GM19324 (cell line): ENCODE results near the gene PSG4.
"Not testable (repeated sequence)": the region's sequence is repeated elsewhere in the genome, so short reads cannot be mapped to it uniquely, and the experiment has no call there.

Experiments used
- ATAC-seq: cut with Tn5 transposase; IDR thresholded peaks from one replicate; pipeline ENCODE4 v1.9.1; 2021; ENCODE audit warnings: mild to moderate bottlenecking, moderate library complexity; ENCODE audit not compliant: unreplicated experiment, low FRiP score

PSG4 gene

GRCh38 chr19:43205471-43206105, at the start of gene PSG4:
TSS of gene PSG4 (minus strand) at chr19:43205638. CDS start at chr19:43205536, 102 bp downstream.
- not testable (repeated sequence) for ATAC-seq

- ATAC-seq, result not testable (repeated sequence)
These were observed 46.0 kb upstream of the PSG4 start for GRCh38 chr19:43251428-43251827.

- ATAC-seq, result not testable (repeated sequence)
These were observed 44.9 kb upstream of the PSG4 start for GRCh38 chr19:43250296-43250695.

- not testable (repeated sequence) for ATAC-seq
These were observed 43.2 kb upstream of the PSG4 start for GRCh38 chr19:43248635-43249002.

GRCh38 chr19:43247243-43247880, 41.9 kb upstream of the PSG4 start:
- not testable (repeated sequence) for ATAC-seq

GRCh38 chr19:43245848-43246247, 40.4 kb upstream of the PSG4 start:
- not testable (repeated sequence) for ATAC-seq

- not testable (repeated sequence) for ATAC-seq
These were observed 36.8 kb upstream of the PSG4 start for GRCh38 chr19:43242211-43242610.

GRCh38 chr19:43238213-43238612, 32.8 kb upstream of the PSG4 start:
- not testable (repeated sequence) for ATAC-seq

GRCh38 chr19:43235686-43236085, 30.2 kb upstream of the PSG4 start:
- not testable (repeated sequence) for ATAC-seq

- ATAC-seq, result no peak
These were observed 23.9 kb upstream of the PSG4 start for GRCh38 chr19:43229315-43229714.

GRCh38 chr19:43228730-43229129, 23.3 kb upstream of the PSG4 start:
- not testable (repeated sequence) for ATAC-seq

- not testable (repeated sequence) for ATAC-seq
These were observed 21.5 kb upstream of the PSG4 start for GRCh38 chr19:43226986-43227385.

GRCh38 chr19:43224855-43225253, 19.4 kb upstream of the PSG4 start:
- no peak for ATAC-seq

GRCh38 chr19:43224201-43224854, 18.9 kb upstream of the PSG4 start:
- not testable (repeated sequence) for ATAC-seq

- ATAC-seq, result not testable (repeated sequence)
These were observed 16.5 kb upstream of the PSG4 start for GRCh38 chr19:43221891-43222290.

GRCh38 chr19:43219136-43219535, 13.7 kb upstream of the PSG4 start:
- ATAC-seq, result not testable (repeated sequence)

GRCh38 chr19:43215881-43216280, 10.4 kb upstream of the PSG4 start:
- ATAC-seq, result not testable (repeated sequence)

GRCh38 chr19:43207991-43208390, 2.6 kb upstream of the PSG4 start:
- ATAC-seq, result no peak

- not testable (repeated sequence) for ATAC-seq
These were observed 1.7 kb upstream of the PSG4 start for GRCh38 chr19:43207174-43207573.

GRCh38 chr19:43203611-43204010, 1.8 kb downstream of the PSG4 start:
- ATAC-seq, result not testable (repeated sequence)

- not testable (repeated sequence) for ATAC-seq
These were observed 3.5 kb downstream of the PSG4 start for GRCh38 chr19:43201891-43202290.
